ENCODE results near the gene CISD3.

Gene CISD3

GRCh38 chr17:38729886-38730525, at the start of gene CISD3:
Gene CISD3, plus strand, starts transcription at chr17:38730341. Its CDS starts 18 bp downstream, at chr17:38730359.
- DNase-seq, result peak; percentile 93

- DNase-seq, result no peak
Measured at GRCh38 chr17:38681096-38681495, 49.0 kb upstream of the CISD3 start.

DNA sequence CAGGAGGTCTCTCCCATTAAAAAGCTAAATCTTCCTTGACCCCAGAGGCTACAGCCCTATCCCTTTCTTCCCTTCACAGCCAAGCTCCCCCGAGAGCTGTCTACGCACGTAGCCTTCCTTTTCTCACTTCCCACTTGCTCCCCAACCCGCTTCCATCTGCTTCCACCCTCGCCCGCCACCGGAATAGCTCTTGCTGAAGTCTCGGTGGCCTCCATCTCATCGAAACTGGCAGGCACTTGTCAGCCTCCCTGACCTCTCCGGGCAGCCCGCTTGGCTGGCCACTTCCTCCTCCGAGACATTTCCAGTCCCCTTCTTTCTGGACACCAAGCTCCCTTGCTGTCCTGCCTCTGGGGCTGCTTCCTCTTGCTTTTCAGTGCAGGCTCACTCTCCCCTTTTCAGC, 44.6 kb upstream of the CISD3 start:
- DNase-seq, result no peak

DNA sequence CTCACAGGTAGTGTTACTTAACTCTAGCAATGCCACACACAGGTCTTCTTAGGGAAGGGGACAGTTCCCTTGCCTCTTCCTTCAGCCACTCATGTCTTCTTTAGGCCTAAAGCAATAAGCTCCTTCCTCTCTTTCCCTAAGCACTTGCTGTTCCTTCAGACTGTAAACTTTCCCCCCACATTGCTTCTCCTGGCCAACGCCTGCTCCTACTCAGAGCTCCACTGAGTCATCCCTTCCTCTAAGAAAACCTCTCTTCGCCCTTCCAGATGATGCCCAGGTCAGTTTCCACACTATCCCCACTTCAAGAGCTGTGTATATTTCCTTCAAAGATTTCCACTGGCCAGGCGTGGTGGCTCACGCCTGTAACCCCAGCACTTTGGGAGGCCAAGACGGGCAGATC, 42.9 kb upstream of the CISD3 start:
- no peak for DNase-seq

- no peak for DNase-seq
Measured at GRCh38 chr17:38690386-38690785, 39.8 kb upstream of the CISD3 start.

DNA sequence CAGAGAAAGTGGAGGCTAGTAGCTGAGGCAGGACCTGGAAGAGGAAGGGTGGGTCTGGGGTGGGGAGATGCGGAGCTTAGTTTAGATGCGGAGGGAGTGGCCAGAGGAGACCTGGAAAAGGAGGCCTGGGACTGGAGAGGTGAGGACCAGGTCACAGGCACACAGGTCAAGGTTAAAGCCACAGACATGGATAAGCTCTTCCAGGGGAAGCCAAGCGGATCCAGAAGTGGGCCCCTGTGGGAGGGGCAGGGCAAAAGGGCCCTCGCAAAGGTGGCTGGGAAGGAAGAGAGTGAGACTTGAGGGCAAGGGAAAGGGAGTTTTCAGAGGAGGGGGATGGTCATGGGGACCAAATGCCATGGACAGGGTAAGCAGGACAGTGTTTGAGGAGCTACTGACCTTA, 39.0 kb upstream of the CISD3 start:
- no peak for DNase-seq

- DNase-seq, result no peak
Measured at GRCh38 chr17:38693700-38694329, 36.3 kb upstream of the CISD3 start.

- no peak for DNase-seq
Measured at GRCh38 chr17:38697061-38697820, 32.9 kb upstream of the CISD3 start.

DNA sequence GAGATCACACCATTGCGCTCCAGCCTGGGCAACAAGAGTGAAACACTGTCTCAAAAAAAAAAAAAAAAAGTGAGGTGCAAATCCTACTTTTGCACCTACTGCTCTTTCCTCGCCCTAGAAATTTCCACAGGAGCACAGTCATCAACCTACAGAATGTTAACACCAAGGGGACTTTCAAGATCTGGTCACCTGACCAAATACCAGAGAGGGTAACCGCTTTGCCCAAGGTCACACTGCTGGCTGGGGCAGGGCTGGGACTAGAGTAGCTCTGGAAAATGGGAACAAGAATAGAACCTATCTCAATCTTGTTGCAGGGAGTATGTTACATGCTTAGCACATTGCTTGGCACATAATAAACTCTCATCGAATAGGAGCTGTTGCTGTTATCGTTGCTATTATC, 31.4 kb upstream of the CISD3 start:
- no peak for DNase-seq

DNA sequence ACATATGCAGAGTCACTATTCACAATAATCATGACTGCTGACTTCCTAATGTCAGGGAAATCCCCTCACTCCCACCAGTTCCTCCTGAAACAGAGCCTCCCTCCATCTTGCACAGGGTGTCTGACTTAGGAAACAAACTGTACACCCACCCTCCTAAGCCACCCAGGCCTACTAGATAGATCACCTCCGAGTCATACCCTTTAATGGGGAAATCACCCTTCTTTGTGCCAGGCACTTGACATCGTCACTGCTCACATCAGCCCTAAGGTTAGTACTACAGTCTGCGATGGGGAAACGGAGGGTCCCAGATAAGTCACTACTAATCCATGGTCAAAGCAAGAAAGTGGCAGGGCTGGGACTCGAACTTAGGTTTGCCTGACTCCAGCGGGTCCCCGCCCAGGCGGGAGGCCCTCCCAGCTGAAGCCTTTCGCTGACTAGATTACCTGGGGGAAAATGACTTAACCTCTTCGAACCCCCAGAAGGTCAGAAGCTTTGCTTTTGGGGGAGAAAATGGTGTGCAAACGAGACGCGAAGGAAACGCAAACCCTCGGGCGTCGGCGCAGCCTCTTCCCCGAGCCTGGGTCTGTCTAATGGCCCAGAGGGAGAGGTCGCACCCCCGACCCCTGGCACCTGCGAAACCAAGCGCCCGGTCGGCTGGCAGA, 28.5 kb upstream of the CISD3 start:
- DNase-seq, result peak; percentile 87

GRCh38 chr17:38702166-38702915, 27.8 kb upstream of the CISD3 start:
- peak; percentile 91 for DNase-seq

DNA sequence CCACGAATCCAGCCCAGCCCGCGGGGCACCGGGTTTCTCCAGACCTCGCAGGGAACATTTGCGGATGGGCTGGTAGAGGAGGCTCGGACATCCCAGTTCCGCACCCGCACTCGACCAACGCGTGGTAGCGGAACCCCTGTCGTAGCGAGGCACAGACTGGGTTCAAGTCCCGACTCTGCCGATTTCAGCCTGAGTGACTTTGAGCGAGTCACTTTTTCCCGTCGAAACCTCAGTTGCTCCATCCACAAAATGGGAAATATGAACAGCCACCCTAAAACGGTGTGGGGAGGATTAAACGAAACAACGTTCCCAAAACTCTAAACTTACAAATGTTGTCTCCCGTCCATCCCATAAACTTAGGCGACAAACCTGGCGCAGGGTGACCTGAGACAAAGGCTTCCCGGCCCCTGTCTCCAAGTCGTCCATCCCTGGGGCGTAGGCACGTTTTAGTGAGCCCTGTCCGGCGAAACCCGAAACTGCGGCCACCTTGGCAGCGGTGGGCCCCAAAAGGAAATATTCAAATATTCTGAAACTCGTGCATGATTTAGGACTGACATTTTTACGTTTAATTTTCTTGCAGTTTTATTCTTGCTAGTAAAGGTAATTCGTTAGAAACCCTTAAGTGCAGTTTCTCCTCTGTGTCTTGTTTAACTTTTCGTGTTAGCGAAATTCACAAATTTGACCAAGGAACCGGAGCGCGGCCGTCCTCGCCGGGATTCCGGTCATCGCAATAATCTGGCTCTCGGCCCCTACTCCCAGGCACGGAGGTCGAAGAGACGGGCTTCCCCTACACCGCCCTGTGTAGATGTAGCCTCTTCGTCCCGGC, 27.0 kb upstream of the CISD3 start:
- peak; percentile 58 for DNase-seq

- DNase-seq, result peak; percentile 95
Measured at GRCh38 chr17:38703742-38704605, 26.2 kb upstream of the CISD3 start.

GRCh38 chr17:38704606-38705522, 25.3 kb upstream of the CISD3 start, which contains the start of gene MLLT6:
Gene MLLT6, plus strand, starts transcription at chr17:38705273. Its CDS starts 360 bp downstream, at chr17:38705633.
- peak; percentile 73 for DNase-seq

GRCh38 chr17:38705523-38705802, 24.7 kb upstream of the CISD3 start:
- no peak for DNase-seq

DNA sequence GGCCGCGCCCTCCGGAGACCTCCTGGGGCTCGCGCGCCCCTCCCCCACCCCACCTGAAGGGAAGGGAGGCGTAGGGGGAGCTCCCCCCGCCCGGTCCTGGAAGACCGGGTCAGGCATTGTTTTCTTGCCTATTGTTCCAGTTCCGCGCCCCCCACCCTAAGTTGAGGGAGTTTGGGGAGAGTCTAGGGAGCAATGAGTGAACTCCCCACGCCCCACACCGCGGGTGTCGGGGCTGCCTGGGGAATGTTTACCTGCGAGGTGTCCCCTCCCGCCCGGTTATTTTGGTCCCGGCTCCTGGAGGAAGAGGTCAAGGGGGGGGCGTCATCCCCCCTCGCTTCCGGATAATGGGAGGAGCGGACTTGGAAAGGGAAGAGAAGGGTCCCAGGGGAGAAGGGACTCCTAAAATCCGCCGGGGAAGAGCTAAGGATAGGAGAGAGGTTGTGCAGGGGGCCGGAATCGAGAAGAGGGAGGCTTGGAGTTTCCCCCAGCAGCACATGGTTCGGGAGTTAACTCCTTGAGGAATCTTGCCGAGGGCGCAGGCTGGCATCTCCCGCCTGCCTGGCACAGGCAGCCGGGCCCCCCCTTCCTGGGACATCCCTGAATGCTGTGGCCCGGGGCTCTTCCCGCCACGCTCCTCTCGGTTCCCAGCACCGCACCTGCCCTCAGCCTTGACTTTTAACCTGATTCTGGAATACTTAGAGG, 24.2 kb upstream of the CISD3 start:
- no peak for DNase-seq

DNA sequence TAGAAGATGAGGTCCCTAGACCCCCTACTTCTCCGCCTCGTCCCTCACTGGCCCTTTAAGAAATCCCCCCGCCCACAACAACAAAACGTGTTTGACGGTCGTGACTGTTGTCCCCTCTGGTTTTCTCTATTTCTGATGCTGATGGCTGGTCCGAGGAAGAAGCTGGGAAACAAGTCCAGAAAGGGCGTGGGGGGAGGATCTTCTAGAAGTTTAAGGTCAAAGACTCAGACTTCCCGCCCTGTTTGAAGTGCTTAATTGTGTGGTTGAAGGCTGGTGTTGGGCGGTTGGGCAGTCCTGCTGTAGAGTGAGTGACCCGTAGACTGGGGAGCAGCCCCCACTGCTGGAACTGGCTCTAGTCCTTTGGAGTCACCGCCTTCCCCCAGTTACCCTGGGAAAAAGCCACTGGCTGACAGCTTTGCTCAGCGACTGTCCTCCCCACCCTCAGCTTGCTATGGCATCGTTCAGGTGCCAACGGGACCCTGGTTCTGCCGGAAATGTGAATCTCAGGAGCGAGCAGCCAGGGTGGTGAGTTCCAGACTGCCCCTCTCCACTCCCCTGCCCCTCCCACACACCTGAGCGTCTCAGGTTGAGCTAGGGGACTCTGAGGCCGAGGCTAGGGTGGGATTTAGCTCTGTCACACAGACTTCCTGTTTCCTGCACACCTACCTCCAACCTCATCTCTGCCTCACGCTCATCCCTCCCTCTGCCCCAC, 23.5 kb upstream of the CISD3 start:
- DNase-seq, result peak; percentile 41

DNA sequence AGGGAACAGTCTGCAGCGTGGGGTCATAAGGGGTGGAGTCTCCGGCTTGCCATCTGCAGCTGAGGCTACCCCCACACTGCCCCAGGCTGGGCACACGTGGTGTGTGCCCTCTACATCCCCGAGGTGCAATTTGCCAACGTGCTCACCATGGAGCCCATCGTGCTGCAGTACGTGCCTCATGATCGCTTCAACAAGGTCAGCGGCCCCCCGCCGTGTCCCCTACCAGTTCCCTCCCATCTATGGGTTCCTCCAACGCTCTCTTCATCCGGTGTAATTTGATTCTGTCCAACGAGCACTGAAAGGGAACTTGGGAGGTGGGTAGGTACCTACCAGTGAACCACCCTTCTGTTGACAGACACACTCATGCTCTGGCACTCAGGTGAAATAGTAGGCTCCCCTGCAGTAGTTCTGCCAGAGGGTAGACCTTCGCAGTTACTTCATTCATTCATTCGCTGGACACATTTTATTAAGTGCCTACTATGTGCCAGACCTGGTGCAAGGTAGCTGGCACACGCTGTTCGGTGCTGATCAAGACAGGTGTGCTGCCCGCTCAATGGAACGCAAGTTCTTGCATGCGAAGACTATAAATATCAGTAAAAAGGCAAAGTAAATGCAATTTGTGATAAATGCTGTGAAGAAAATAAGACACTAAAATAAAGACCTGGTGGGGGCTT, 22.3 kb upstream of the CISD3 start:
- no peak for DNase-seq

Measured in activated CD4-positive, alpha-beta T cell treated with anti-CD3 and anti-CD28 coated beads, Interleukin-10, Interleukin-2, amounts not matched to agents 100 ng/mL and 50 ng/mL, durations not matched to agents 16 hours and 8 hours (primary cell).